GM08714 (cell line): ENCODE measurements around the gene FMO1.

Experiments used
- H3K4me3 ChIP-seq: fragments of 200-500 bp; sonication (Bioruptor generic); 2 replicates; pipeline ENCODE4 v1.5.1; 2014; ENCODE audit warnings: mild to moderate bottlenecking, low read length, inconsistent platforms
- ZNF274 ChIP-seq: IDR thresholded peaks from 2 replicates; pipeline ENCODE4 v1.6.1; 2012; ENCODE audit warnings: mild to moderate bottlenecking, low read depth, low read length

FMO1 gene

GRCh38 chr1:171248302-171248701 is at the start of gene FMO1:
FMO1 (plus strand) TSS chr1:171248494; CDS start chr1:171258088, 9,594 bp downstream.
- H3K4me3 ChIP-seq = no peak within 1 kb of the TSS
- no peak for TF ChIP-seq ZNF274

GRCh38 chr1:171204296-171204695 is 44.0 kb upstream of the FMO1 start:
- no peak for TF ChIP-seq ZNF274
- no peak overlapping the region for H3K4me3 ChIP-seq

- no peak overlapping the region for H3K4me3 ChIP-seq
- TF ChIP-seq ZNF274 = no peak
Measured at GRCh38 chr1:171206204-171206977, 41.9 kb upstream of the FMO1 start.

- no peak overlapping the region for H3K4me3 ChIP-seq
- TF ChIP-seq ZNF274 = no peak
Measured at GRCh38 chr1:171206978-171207355, 41.3 kb upstream of the FMO1 start.

- no peak for TF ChIP-seq ZNF274
- H3K4me3 ChIP-seq = no peak overlapping the region
Measured at GRCh38 chr1:171207377-171207776, 40.9 kb upstream of the FMO1 start.

GRCh38 chr1:171210355-171210754 is 37.9 kb upstream of the FMO1 start:
- TF ChIP-seq ZNF274 = no peak
- no peak overlapping the region for H3K4me3 ChIP-seq

GRCh38 chr1:171212607-171213351 is 35.5 kb upstream of the FMO1 start:
- H3K4me3 ChIP-seq = no peak overlapping the region
- no peak for TF ChIP-seq ZNF274

GRCh38 chr1:171213559-171214454 is 34.5 kb upstream of the FMO1 start:
- TF ChIP-seq ZNF274 = no peak
- H3K4me3 ChIP-seq = no peak overlapping the region

- TF ChIP-seq ZNF274 = no peak
- no peak overlapping the region for H3K4me3 ChIP-seq
Measured at GRCh38 chr1:171217658-171218443, 30.4 kb upstream of the FMO1 start.

- TF ChIP-seq ZNF274 = no peak
Measured at GRCh38 chr1:171218661-171219060, 29.6 kb upstream of the FMO1 start.

GRCh38 chr1:171219346-171220080 is 28.8 kb upstream of the FMO1 start:
- no peak for TF ChIP-seq ZNF274
- H3K4me3 ChIP-seq = no peak overlapping the region

More at GRCh38 chr1:171218661-171219060, 29.6 kb upstream of the FMO1 start:
- no peak overlapping the region for H3K4me3 ChIP-seq

- H3K4me3 ChIP-seq = no peak overlapping the region
- no peak for TF ChIP-seq ZNF274
Measured at GRCh38 chr1:171220081-171220420, 28.2 kb upstream of the FMO1 start.

GRCh38 chr1:171220581-171221054 is 27.7 kb upstream of the FMO1 start:
- TF ChIP-seq ZNF274 = no peak
- H3K4me3 ChIP-seq = no peak overlapping the region
